Ovary (tissue), 3 donors: ENCODE results near the gene REV3L.

Experiments
- CTCF ChIP-seq, 3 donors: fragments of 450-650 bp in 2 of 3; fragments of 200-600 bp in 1 of 3; IDR thresholded peaks; one replicate each; pipeline versions ENCODE4 v1.5.1 to v1.8.0; 2016 to 2022; ENCODE audit warnings: antibody characterized with exemption in 3 of 3, mild to moderate bottlenecking in 1 of 3
- EP300 ChIP-seq: sonication (generic); formaldehyde crosslinking; IDR thresholded peaks from one replicate; pipeline ENCODE4 v1.6.1; 2017; ENCODE audit warnings: antibody characterized with exemption
- POLR2A ChIP-seq: fragments of 450-650 bp; IDR thresholded peaks from one replicate; pipeline ENCODE4 v1.6.1; 2017; ENCODE audit warnings: antibody characterized with exemption, mild to moderate bottlenecking, moderate library complexity
- donor health status: DM: no; HTN: no; CAD: no.

- TF ChIP-seq POLR2A (no peak), CTCF (IDR thresholded peaks at IDR 0.05) (no peak), EP300 (no peak)
These were observed 8.9 kb downstream of the REV3L start for GRCh38 chr6:111474106-111474505.
